Stimulated activated naive CD8-positive, alpha-beta T cell treated with anti-CD3 and anti-CD28 coated beads, Interleukin-15, Interleukin-2, amounts not matched to agents 100 ng/mL and 50 ng/mL, for 24 hours (primary cell): ENCODE data around the gene KCNMB3.

ENCODE experiments used
- H3K27ac Mint-ChIP-seq: one replicate; pipeline ENCODE4 v1.8.0; 2021; ENCODE audit warnings: mild to moderate bottlenecking, mixed read lengths
- H3K27me3 Mint-ChIP-seq: one replicate; pipeline ENCODE4 v1.8.0; 2021; ENCODE audit warnings: mixed read lengths
- H3K36me3 Mint-ChIP-seq: one replicate; pipeline ENCODE4 v1.8.0; 2021; ENCODE audit warnings: low read depth, mixed read lengths
- H3K4me1 Mint-ChIP-seq: one replicate; pipeline ENCODE4 v1.8.0; 2021; ENCODE audit warnings: low read depth, mixed read lengths
- H3K4me3 Mint-ChIP-seq: one replicate; pipeline ENCODE4 v1.8.0; 2021; ENCODE audit warnings: mild to moderate bottlenecking, mixed read lengths
- H3K9me3 Mint-ChIP-seq: one replicate; pipeline ENCODE4 v1.8.0; 2021; ENCODE audit warnings: mixed read lengths

Gene KCNMB3

DNA sequence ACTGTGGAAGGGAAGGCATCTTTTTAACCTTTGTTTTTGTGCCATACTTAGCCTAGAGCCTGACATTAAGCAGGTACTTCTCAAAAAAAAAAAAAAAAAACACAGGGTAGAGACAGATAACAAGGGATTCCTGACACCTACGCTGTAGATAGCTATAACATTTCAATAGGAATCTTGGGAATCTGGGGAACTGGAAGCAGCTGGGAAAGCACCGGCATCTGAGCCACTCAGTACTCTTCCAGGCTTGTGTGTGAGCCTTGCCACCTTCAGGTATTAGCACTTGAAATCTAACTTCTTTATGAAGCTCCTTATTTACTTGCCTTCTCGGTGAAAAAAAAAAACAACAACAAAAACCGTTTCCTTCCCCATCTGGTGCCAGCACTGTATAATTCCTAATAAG lies 56.0 kb downstream of the KCNMB3 start:
- Mint-ChIP-seq H3K27ac (no peak overlapping the region), H3K27me3 (no peaks in the 10 kb centered on the region), H3K9me3 (no peaks in the 10 kb centered on the region), H3K4me1 (peaks cover 61% of the 10 kb centered on the region), H3K36me3 (peaks cover 5% of the 10 kb centered on the region), H3K4me3 (no peak overlapping the region)
